Stomach (tissue), 9 donors: ENCODE data around the gene CBX1. TPM values are rescaled to one million over a fixed set of nuclear protein-coding genes. Genes with fewer than 3 reads are reported as not detected.
"Not testable (repeated sequence)": the region's sequence is repeated elsewhere in the genome, so short reads cannot be mapped to it uniquely, and the experiment has no call there.

Experiments
- DNase-seq, 2 donors: peaks; one replicate each; pipeline versions ENCODE4 v3.0.0 to v3.0.0-alpha.2; 2013 to 2019
- H3K27ac ChIP-seq, 5 donors: fragments of 200-600 bp in 4 of 5; sonication (generic) in 4 of 5; one replicate each; pipeline ENCODE4 v1.5.1; 2013 to 2019; ENCODE audit warnings: mild to moderate bottlenecking in 1 of 5, moderate library complexity in 1 of 5
- H3K27me3 ChIP-seq, 3 donors: fragments of 200-600 bp; sonication (generic); one replicate each; pipeline ENCODE4 v1.5.1; 2017 to 2019; ENCODE audit warnings: mixed run types in 1 of 3
- H3K36me3 ChIP-seq, 4 donors: fragments of 200-600 bp; sonication (generic); 1 replicate in 3 of 4; 2 replicates in 1 of 4; pipeline ENCODE4 v1.5.1; 2016 to 2019
- H3K4me1 ChIP-seq, 4 donors: fragments of 200-600 bp; sonication (generic); one replicate each; pipeline ENCODE4 v1.5.1; 2016 to 2019
- H3K4me3 ChIP-seq, 4 donors: fragments of 200-600 bp; sonication (generic) in 3 of 4; one replicate each; pipeline ENCODE4 v1.5.1; 2016 to 2019; ENCODE audit warnings: mild to moderate bottlenecking in 1 of 4
- H3K9me3 ChIP-seq, 4 donors: fragments of 200-600 bp; sonication (generic); one replicate each; pipeline ENCODE4 v1.5.1; 2016 to 2019
- CTCF ChIP-seq, 7 experiments: fragments of 450-650 bp in 4 of 7; fragments of 200-600 bp in 3 of 7; sonication (generic) in 3 of 7; IDR thresholded peaks; one replicate each; pipeline ENCODE4 v1.5.1; 2016 to 2019; ENCODE audit warnings: antibody characterized with exemption in 7 of 7, control low read depth in 2 of 7, mild to moderate bottlenecking in 1 of 7
- EP300 ChIP-seq: sonication (generic); formaldehyde crosslinking; IDR thresholded peaks from one replicate; pipeline ENCODE4 v1.6.1; 2017; ENCODE audit warnings: antibody characterized with exemption
- POLR2A ChIP-seq, 4 donors: fragments of 450-650 bp; IDR thresholded peaks; one replicate each; pipeline ENCODE4 v1.6.1; 2016; ENCODE audit warnings: antibody characterized with exemption in 4 of 4, control low read depth in 2 of 4, mild to moderate bottlenecking in 1 of 4, moderate library complexity in 1 of 4
- POLR2AphosphoS5 ChIP-seq, 3 donors: sonication (generic); formaldehyde crosslinking; IDR thresholded peaks; one replicate each; pipeline ENCODE4 v1.6.1; 2016; ENCODE audit warnings: antibody characterized with exemption in 3 of 3
- WGBS, 5 donors: extraction: QIAGEN DNeasy Blood & Tissue Kit in 3 of 5; methylation state at CpG; one replicate each; pipeline versions ENCODE4 v1.1.5 to v1.1.7; 2013 to 2018; 5-methylcytosine and 5-hydroxymethylcytosine counted together
- intact Hi-C: fragments of 100-400 bp; cut with DNase I; formaldehyde crosslinking; loops from one replicate; pipeline ENCODE4 v1.15.1; 2023; ENCODE audit warnings: low total_unique reads
- polyA plus RNA-seq, 3 donors: library from polyadenylated mRNA; stranded (reverse); fragments of 200-250 nt; gene quantifications; one replicate each; pipeline ENCODE4 v1.2.3, GENCODE V29; 2013
- total RNA-seq, 5 donors: library from RNA; depleted of rRNA; stranded (reverse); fragments of >200 nt; gene quantifications; one replicate each; pipeline versions ENCODE4 v1.1.0 to v1.2.3, GENCODE V29; 2014 to 2016
- donor health status: healthy with polysubstance abuse.
- donor health status: Bipolar disorder and iron deficiency.
- donor health status: healthy.

Gene CBX1
- total and polyA plus RNA-seq, 8 donors: 12.8 to 65.6 (median 27.2) TPM

- peaks cover 18 to 72% (median 66%) of the 10 kb centered on the region in 4 donors for H3K36me3 ChIP-seq
- no peaks in the 10 kb centered on the region for H3K4me1 ChIP-seq
- 66 to 77% (median 72%) methylated on average over 7 of the region's 7 CpGs for WGBS, 5 donors
- peak; percentile 83 to 90 for DNase-seq
- intact Hi-C loops: loop anchor here (5.0 kb wide), 2 partner anchors 47 to 53 kb away; no protein-coding TSS in a partner anchor
- no peak overlapping the region for H3K4me3 ChIP-seq
- no peaks in the 10 kb centered on the region for H3K27me3 ChIP-seq
- TF ChIP-seq POLR2A (IDR thresholded peaks at IDR 0.05): no peak
- peak in 5 of 7 experiments; percentile 57 to 87 (median 73) for TF ChIP-seq CTCF (IDR thresholded peaks at IDR 0.05)
- peak in 2 of 3 donors; percentile 13 to 62 for TF ChIP-seq POLR2AphosphoS5 (IDR thresholded peaks at IDR 0.05)
- no peak for TF ChIP-seq EP300
- no peaks in the 10 kb centered on the region for H3K9me3 ChIP-seq
- H3K27ac ChIP-seq: no peak overlapping the region
Observed at GRCh38 chr17:48074322-48075081, 26.8 kb downstream of the CBX1 start.

GRCh38 chr17:48073566-48074094 is 27.6 kb downstream of the CBX1 start:
- intact Hi-C loops, H3K4me1 ChIP-seq, H3K27me3 ChIP-seq, H3K27ac ChIP-seq, H3K9me3 ChIP-seq, H3K4me3 ChIP-seq, DNase-seq: not testable (repeated sequence)
- WGBS, 5 donors: 89 to 98% (median 97%) methylated on average over 5 of the region's 5 CpGs
- peaks cover 24 to 80% (median 74%) of the 10 kb centered on the region in 4 donors for H3K36me3 ChIP-seq

- H3K27me3 ChIP-seq, DNase-seq, H3K4me1 ChIP-seq, intact Hi-C loops, H3K27ac ChIP-seq, H3K4me3 ChIP-seq, H3K9me3 ChIP-seq: not testable (repeated sequence)
- peaks cover 24 to 89% (median 83%) of the 10 kb centered on the region in 4 donors for H3K36me3 ChIP-seq
- 92 to 96% (median 94%) methylated on average over 9 of the region's 9 CpGs for WGBS, 5 donors
Observed at GRCh38 chr17:48072811-48073210, 28.5 kb downstream of the CBX1 start.

- DNase-seq: no peak
- intact Hi-C loops: no loop called here
- H3K9me3 ChIP-seq: no peaks in the 10 kb centered on the region
- H3K27me3 ChIP-seq: no peaks in the 10 kb centered on the region
- peaks cover 0 to 2% (median 0%) of the 10 kb centered on the region in 4 donors for H3K4me1 ChIP-seq
- 62 to 73% (median 68%) methylated on average over 2 of the region's 2 CpGs for WGBS, 5 donors
- H3K27ac ChIP-seq: no peak overlapping the region
- peaks cover 24 to 96% (median 84%) of the 10 kb centered on the region in 4 donors for H3K36me3 ChIP-seq
- H3K4me3 ChIP-seq: no peak overlapping the region
- TF ChIP-seq POLR2A (IDR thresholded peaks at IDR 0.05) (no peak), POLR2AphosphoS5 (IDR thresholded peaks at IDR 0.05) (no peak), CTCF (IDR thresholded peaks at IDR 0.05) (no peak), EP300 (no peak)
Observed at GRCh38 chr17:48071654-48072053, 29.6 kb downstream of the CBX1 start.

GRCh38 chr17:48070195-48070594 is 31.1 kb downstream of the CBX1 start:
- intact Hi-C loops: no loop called here

More at GRCh38 chr17:48070195-48070594, 31.1 kb downstream of the CBX1 start:
- TF ChIP-seq POLR2A (IDR thresholded peaks at IDR 0.05): no peak
- TF ChIP-seq CTCF (IDR thresholded peaks at IDR 0.05): no peak
- no peak for TF ChIP-seq POLR2AphosphoS5 (IDR thresholded peaks at IDR 0.05)
- TF ChIP-seq EP300: no peak
- peaks cover 0 to 13% (median 5%) of the 10 kb centered on the region in 4 donors for H3K4me1 ChIP-seq
- WGBS, 5 donors: 37 to 72% (median 50%) methylated on average over 2 of the region's 2 CpGs
- H3K9me3 ChIP-seq: no peaks in the 10 kb centered on the region
- no peak overlapping the region for H3K27ac ChIP-seq
- H3K27me3 ChIP-seq: no peaks in the 10 kb centered on the region
- no peak overlapping the region for H3K4me3 ChIP-seq
- peaks cover 19 to 94% (median 83%) of the 10 kb centered on the region in 4 donors for H3K36me3 ChIP-seq
- DNase-seq: no peak
